OCI-LY1 (cell line): ENCODE measurements around the gene VPS54.

ENCODE experiments used
- H2AFZ ChIP-seq: fragments of 200-600 bp; sonication (generic), shearing (Covaris generic); 2 replicates; pipeline ENCODE4 v1.6.0; 2014; ENCODE audit warnings: antibody characterized with exemption, mild to moderate bottlenecking, low read length
- H3F3A ChIP-seq: fragments of 200-600 bp; sonication (generic), shearing (Covaris generic); 2 replicates; pipeline ENCODE4 v1.6.0; 2014; ENCODE audit warnings: mild to moderate bottlenecking, antibody characterized with exemption, low read length, moderate library complexity; ENCODE audit not compliant: insufficient read depth
- H3K27ac ChIP-seq: fragments of 200-600 bp; sonication (generic); 2 replicates; pipeline ENCODE4 v1.5.1; 2014; ENCODE audit warnings: low read length, mixed run types, mild to moderate bottlenecking, low read depth; ENCODE audit not compliant: poor library complexity, severe bottlenecking
- H3K27me3 ChIP-seq: fragments of 200-600 bp; sonication (generic); 2 replicates; pipeline ENCODE4 v1.6.0; 2014; ENCODE audit warnings: antibody characterized with exemption, mild to moderate bottlenecking, low read length, moderate library complexity; ENCODE audit not compliant: insufficient read depth
- H3K36me3 ChIP-seq: fragments of 200-600 bp; sonication (generic); 2 replicates; pipeline ENCODE4 v1.6.1; 2014; ENCODE audit warnings: mild to moderate bottlenecking, antibody characterized with exemption, low read length, moderate library complexity, mixed read lengths; ENCODE audit not compliant: insufficient read depth
- H3K4me1 ChIP-seq: fragments of 200-600 bp; sonication (generic); 2 replicates; pipeline ENCODE4 v1.5.1; 2014; ENCODE audit warnings: mild to moderate bottlenecking, low read length, moderate library complexity; ENCODE audit not compliant: insufficient read depth, severe bottlenecking
- H3K4me2 ChIP-seq: fragments of 200-600 bp; sonication (generic), shearing (Covaris generic); 2 replicates; pipeline ENCODE4 v1.6.1; 2014; ENCODE audit warnings: low read length
- H3K4me3 ChIP-seq: fragments of 200-600 bp; sonication (generic); 2 replicates; pipeline ENCODE4 v1.5.1; 2014; ENCODE audit warnings: low read length, low read depth, mild to moderate bottlenecking, mixed read lengths; ENCODE audit not compliant: poor library complexity, severe bottlenecking
- H3K79me2 ChIP-seq: fragments of 200-600 bp; shearing (Covaris generic); 2 replicates; pipeline ENCODE4 v1.6.1; 2016; ENCODE audit warnings: mixed run types, low read length, mixed read lengths; ENCODE audit not compliant: insufficient read depth
- H3K9ac ChIP-seq: fragments of 200-600 bp; sonication (generic), shearing (Covaris generic); 2 replicates; pipeline ENCODE4 v1.6.1; 2014; ENCODE audit warnings: mild to moderate bottlenecking, low read length, mixed read lengths
- H3K9me2 ChIP-seq: fragments of 200-600 bp; sonication (generic), shearing (Covaris generic); 2 replicates; pipeline ENCODE4 v1.6.1; 2014; ENCODE audit warnings: low read depth, mild to moderate bottlenecking, low read length, mixed read lengths
- H3K9me3 ChIP-seq: fragments of 200-600 bp; shearing (Covaris generic); 2 replicates; pipeline ENCODE4 v1.6.1; 2014; ENCODE audit warnings: low read length, mixed read lengths
- H4K20me1 ChIP-seq: fragments of 200-600 bp; sonication (generic), shearing (Covaris generic); 2 replicates; pipeline ENCODE4 v1.6.0; 2016; ENCODE audit warnings: mild to moderate bottlenecking, low read length; ENCODE audit not compliant: insufficient read depth
- EZH2 ChIP-seq: fragments of 200-600 bp; sonication (generic), shearing (Covaris generic); IDR thresholded peaks from 2 replicates; pipeline ENCODE4 v1.8.0; 2017; ENCODE audit warnings: borderline replicate concordance, mixed run types, mild to moderate bottlenecking, antibody characterized with exemption, low read length, moderate library complexity, mixed read lengths
- TF ChIP-seq, protein P1 (sequence below): fragments of 200-600 bp; sonication (generic), shearing (Covaris generic); IDR thresholded peaks from 2 replicates; pipeline ENCODE4 v1.5.1; 2017; ENCODE audit warnings: mild to moderate bottlenecking, antibody characterized with exemption, low read length, moderate library complexity, mixed read lengths

Gene VPS54, protein sequence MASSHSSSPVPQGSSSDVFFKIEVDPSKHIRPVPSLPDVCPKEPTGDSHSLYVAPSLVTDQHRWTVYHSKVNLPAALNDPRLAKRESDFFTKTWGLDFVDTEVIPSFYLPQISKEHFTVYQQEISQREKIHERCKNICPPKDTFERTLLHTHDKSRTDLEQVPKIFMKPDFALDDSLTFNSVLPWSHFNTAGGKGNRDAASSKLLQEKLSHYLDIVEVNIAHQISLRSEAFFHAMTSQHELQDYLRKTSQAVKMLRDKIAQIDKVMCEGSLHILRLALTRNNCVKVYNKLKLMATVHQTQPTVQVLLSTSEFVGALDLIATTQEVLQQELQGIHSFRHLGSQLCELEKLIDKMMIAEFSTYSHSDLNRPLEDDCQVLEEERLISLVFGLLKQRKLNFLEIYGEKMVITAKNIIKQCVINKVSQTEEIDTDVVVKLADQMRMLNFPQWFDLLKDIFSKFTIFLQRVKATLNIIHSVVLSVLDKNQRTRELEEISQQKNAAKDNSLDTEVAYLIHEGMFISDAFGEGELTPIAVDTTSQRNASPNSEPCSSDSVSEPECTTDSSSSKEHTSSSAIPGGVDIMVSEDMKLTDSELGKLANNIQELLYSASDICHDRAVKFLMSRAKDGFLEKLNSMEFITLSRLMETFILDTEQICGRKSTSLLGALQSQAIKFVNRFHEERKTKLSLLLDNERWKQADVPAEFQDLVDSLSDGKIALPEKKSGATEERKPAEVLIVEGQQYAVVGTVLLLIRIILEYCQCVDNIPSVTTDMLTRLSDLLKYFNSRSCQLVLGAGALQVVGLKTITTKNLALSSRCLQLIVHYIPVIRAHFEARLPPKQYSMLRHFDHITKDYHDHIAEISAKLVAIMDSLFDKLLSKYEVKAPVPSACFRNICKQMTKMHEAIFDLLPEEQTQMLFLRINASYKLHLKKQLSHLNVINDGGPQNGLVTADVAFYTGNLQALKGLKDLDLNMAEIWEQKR

DNA sequence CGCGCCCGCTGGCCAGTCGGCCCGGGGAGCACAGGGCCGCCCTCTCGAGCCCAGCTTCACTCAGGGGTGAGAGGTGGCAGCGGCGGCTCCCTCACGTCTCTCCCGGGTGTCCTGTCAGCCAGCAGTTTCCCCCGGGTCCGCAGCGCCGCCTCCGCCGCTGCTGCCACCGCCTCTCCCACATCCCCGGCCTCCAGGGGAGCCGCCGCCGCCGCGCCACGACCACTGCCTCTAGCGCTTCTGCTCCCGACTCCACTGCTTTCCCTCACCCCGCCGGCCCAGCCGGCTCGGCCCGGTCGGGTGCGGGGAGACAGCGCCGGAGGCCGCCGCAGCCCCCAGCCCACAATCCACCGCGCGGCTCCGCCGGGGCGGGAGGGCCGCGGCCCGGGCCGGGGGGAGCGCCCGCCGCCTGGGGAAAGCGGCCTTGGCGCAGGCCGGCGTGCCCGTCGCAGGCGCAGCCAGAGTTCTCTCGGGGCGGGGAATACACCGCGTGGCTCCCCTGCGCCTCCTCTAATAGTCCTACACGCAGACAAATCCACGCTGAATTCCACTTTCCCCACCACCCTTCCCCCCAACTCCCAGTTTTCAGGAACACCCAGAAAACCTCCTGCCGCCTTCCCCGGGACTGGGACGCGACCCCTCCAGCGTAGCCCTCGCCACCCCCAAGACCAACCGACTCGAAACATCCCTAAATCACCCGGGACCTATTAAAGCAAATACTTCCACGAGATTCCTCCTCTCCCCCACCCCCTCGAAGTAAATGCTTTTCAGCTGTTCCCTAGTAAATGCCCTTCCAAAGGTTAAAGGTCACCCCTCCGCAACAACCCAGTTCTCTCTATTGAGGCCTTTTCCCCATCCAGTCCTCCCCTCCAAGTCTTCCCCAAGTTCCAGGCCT is at the start of gene VPS54:
Gene VPS54 (minus strand): TSS at position 346 of the 892 bp plus-strand sequence. CDS start 35,429 bp downstream, outside the sequence.
- H3K36me3 ChIP-seq = no peaks in the 10 kb centered on the region
- H3K9me3 ChIP-seq = no peaks in the 10 kb centered on the region
- H3K79me2 ChIP-seq = peaks cover 28% of the 10 kb centered on the region
- H3K4me2 ChIP-seq = peak within 1 kb of the TSS; percentile 89
- H3K9me2 ChIP-seq = no peaks in the 10 kb centered on the region
- H3K27ac ChIP-seq = peak within 1 kb of the TSS; percentile 67
- H4K20me1 ChIP-seq = no peaks in the 10 kb centered on the region
- peaks cover 46% of the 10 kb centered on the region for H3K4me1 ChIP-seq
- H3K9ac ChIP-seq = peak within 1 kb of the TSS; percentile 83
- H2AFZ ChIP-seq = peak within 1 kb of the TSS; percentile 54; the same call in 1 of the 2 replicates
- H3K27me3 ChIP-seq = no peaks in the 10 kb centered on the region
- peaks cover 4% of the 10 kb centered on the region; the same call in 1 of the 2 replicates for H3F3A ChIP-seq
- no peak for TF ChIP-seq EZH2
- TF ChIP-seq, protein P1, sequence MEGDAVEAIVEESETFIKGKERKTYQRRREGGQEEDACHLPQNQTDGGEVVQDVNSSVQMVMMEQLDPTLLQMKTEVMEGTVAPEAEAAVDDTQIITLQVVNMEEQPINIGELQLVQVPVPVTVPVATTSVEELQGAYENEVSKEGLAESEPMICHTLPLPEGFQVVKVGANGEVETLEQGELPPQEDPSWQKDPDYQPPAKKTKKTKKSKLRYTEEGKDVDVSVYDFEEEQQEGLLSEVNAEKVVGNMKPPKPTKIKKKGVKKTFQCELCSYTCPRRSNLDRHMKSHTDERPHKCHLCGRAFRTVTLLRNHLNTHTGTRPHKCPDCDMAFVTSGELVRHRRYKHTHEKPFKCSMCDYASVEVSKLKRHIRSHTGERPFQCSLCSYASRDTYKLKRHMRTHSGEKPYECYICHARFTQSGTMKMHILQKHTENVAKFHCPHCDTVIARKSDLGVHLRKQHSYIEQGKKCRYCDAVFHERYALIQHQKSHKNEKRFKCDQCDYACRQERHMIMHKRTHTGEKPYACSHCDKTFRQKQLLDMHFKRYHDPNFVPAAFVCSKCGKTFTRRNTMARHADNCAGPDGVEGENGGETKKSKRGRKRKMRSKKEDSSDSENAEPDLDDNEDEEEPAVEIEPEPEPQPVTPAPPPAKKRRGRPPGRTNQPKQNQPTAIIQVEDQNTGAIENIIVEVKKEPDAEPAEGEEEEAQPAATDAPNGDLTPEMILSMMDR = no peak
- peak within 1 kb of the TSS; percentile 82 for H3K4me3 ChIP-seq

DNA sequence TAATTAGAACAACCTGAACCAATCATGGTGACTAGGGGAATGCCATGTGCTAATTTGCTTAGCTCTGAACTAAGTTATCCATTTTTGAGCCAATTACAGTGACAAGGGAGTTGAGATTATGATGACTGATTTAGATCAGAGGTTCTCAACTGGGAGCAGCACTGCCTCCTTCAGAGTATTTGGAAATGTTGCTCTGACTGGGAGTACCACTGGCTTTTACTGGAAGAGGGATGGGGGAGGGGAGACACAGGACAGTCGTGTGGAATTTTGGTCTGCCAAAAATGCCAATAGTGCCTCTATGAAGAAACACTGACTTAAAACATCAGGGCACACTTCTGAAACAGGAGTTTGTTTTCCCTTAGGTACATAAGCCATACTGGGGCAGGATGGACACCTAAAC is 48.1 kb upstream of the VPS54 start:
- H3K4me3 ChIP-seq = no peak overlapping the region
- H3K4me1 ChIP-seq = peaks cover 51% of the 10 kb centered on the region
- H3K9me3 ChIP-seq = no peaks in the 10 kb centered on the region
- no peak for TF ChIP-seq EZH2
- TF ChIP-seq, protein P1 = no peak
- H2AFZ ChIP-seq = no peak overlapping the region
- no peak overlapping the region for H3K4me2 ChIP-seq
- H3K27me3 ChIP-seq = no peaks in the 10 kb centered on the region
- H3K79me2 ChIP-seq = no peaks in the 10 kb centered on the region
- H3K9ac ChIP-seq = no peak overlapping the region
- H4K20me1 ChIP-seq = no peaks in the 10 kb centered on the region
- peak overlapping the region; percentile 98 for H3K27ac ChIP-seq
- no peaks in the 10 kb centered on the region for H3K9me2 ChIP-seq
- no peaks in the 10 kb centered on the region for H3K36me3 ChIP-seq
- no peaks in the 10 kb centered on the region for H3F3A ChIP-seq

DNA sequence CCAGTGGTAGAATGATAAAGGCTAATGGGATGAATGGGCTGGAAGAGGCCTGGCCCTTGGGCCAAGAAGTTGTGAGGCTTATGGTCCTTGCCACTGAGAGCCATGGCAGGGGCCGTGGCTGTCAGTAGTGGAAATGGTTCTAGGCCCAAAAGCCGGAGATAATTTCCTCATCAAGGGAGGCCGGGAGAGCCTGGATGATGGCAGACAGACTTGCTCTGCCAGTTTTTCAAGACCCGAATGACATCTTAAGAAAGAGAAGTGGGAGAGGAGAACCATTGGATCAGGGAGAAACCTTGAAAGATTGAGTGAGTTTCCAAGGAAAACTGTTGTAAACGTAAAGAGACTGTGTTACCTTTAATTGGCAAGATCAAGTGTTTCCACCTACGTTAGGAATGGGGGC is 46.3 kb upstream of the VPS54 start:
- Histone ChIP-seq H3K4me2 (peak overlapping the region; percentile 6; the same call in 1 of the 2 replicates), H3K79me2 (no peaks in the 10 kb centered on the region), H3K9me3 (no peaks in the 10 kb centered on the region), H3K36me3 (no peaks in the 10 kb centered on the region), H3K4me1 (peaks cover 66% of the 10 kb centered on the region), H3K27me3 (no peaks in the 10 kb centered on the region), H4K20me1 (no peaks in the 10 kb centered on the region), H3K9ac (peak overlapping the region; percentile 4; the same call in 1 of the 2 replicates), H2AFZ (no peak overlapping the region), H3K4me3 (no peak overlapping the region), H3K27ac (peak overlapping the region; percentile 98), H3F3A (no peaks in the 10 kb centered on the region), H3K9me2 (no peaks in the 10 kb centered on the region)
- TF ChIP-seq, protein P1 = no peak
- TF ChIP-seq EZH2 = no peak
